Activated CD8-positive, alpha-beta memory T cell treated with anti-CD3 and anti-CD28 coated beads, Interleukin-2, amount 50 U/mL, for 1 hour (primary cell): Measurements from ENCODE around the gene POU6F2.

Experiments used
- DNase-seq: peaks from one replicate; pipeline ENCODE4 v3.0.0-alpha.2; 2020; ENCODE audit errors: extremely low read depth

POU6F2 gene

DNA sequence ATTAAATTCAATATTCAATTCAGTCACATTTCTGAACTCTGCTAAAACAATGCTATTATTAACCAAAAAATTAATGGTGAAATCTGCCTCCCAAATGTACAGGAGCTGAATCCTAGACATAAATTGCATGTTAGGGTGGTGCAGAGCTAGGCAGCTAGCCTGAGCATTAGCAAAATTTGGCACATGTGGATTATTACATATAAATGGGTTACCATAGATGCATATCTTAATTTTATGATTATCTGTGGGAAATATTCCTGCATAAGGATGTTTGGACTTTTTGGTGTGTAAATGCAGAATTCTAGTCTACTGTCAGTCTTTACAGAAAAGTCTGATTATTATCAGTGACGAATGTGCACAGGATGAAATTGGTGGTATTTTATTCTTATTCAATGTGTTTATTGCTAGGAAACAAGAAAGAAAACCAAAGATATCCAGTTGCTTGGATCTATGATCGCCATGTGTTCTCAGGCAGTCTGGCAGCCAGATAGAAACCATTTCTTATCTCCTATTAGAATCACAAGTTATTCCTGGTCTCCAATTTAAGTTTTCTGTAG, 150.7 kb downstream of the POU6F2 start:
- no peak for DNase-seq

DNA sequence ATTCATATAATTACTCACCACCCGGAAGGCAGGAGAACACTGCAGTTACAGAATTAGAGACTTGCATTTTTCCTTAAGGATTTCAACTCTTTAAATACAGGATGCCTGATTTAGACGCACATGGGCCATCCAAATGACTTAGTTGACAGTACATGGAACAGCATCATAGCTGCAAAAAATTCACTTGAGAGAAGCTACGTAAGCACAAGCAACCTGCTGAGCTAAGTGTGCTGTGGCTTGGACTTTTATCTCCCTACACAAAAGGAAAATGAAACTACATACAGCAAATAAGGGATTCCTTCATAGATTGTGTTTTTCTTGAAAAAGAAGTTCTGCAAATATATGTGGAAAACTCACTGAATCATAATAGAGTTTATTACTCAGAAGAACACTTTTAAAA, 152.6 kb downstream of the POU6F2 start:
- no peak for DNase-seq

DNA sequence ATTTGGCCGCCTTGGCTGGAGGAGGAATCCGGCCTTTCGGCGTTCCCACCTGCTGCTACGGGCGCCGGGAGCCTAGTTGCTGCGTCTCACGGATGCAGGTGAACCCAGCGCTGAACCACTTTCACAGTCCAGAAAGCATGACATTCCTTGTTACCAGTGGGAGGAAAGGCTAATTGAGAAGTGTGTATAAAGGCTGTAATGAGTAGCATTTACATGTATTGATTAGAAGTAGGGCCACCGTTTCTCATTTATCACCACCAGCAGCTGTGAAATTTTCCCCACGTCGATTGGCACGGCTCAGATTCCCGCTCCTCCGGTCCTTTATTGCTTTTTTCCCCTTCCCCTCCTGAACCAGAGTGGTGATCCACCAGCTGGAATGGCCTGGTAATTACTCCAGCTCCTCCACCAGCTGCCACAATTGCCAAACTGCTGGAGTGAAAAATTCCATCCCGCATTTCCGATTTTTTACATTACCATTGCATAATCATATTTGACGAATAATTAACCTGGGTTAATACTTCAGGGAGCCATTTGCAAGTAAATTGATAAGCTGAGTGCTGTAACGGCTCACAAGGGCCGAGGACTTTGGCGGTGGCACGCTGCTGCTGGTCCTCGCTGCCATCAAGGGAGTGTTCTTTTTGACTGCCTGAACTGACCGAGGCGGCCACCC, 153.3 kb downstream of the POU6F2 start:
- no peak for DNase-seq

DNA sequence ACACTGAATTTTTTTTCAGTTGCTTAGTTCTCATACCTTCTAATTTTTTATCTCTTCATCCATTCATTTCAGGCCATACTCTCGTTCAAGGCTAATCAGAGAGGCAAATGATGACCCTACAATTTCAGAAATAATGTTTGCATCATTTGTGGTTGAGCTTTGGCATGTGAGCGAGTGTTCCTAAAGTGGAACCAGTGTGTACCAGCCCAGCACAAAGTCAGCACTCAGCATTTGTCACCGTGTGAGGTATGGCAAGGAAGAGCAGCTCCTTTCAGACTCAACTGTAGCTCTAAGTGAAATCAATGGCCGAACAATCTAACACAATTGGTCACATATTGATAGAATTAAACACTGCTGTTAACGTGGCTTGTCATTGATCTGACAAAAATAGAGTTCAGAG, 154.6 kb downstream of the POU6F2 start:
- DNase-seq = no peak

DNA sequence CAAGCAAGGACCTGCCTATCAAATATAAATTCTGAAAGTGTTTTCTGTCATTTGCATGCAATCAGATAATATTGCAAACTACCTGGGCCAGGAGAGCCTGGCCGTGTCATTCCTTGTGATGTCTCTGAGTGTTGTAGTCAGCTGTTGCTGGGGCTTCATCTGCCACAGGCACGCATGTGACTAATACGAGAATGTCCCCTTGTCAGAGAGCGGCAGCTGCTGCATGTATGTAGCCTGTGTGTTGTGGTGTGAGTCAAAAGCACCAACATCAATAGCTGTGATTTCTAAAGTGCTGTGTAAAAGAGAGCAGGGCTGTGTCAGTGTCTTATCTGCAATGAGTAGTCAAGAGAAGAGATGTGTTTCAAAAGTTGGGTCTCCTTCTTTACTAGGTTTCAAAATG, 155.4 kb downstream of the POU6F2 start:
- no peak for DNase-seq

GRCh38 chr7:39137480-39137879, 159.8 kb downstream of the POU6F2 start:
- no peak for DNase-seq

DNA sequence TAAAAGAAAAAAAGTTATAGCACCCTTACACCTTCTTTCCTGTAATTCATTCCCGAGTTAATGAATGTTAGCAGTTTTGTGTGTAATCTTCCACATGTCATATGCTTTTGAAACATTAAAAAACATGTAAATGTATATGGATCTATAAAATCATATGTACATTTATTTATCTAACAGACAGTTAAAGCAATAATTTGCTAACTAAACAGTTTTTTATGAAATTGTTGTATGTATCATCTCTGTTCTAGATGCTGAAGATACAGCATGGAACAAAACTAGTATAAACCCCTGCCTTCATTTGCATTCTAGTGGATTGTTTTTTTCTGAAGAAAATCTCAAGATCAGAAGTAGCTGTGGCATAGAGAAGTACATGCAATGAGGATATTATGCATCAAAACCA, 165.0 kb downstream of the POU6F2 start:
- no peak for DNase-seq

- DNase-seq = no peak
Observed at GRCh38 chr7:39144420-39144819, 166.7 kb downstream of the POU6F2 start.

DNA sequence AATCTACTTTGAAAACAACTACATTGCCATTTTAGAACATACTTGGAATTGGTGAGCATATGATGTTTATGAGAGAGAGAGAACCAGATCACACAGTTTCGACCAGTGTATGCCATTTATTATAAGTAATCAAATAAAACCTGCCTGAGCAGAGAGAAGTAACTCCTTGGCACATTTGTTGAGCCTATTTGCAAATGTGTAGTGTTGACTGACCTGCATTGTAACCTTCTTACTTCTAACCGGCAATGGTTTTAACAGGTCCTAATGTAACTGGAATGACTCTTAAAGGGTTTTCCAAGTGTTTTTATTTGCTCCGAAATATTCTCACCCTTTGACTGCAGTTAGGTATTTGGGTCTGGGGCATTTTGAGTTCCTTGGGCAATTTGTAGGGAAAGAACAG, 167.6 kb downstream of the POU6F2 start:
- no peak for DNase-seq

- DNase-seq = no peak
Observed at GRCh38 chr7:39145935-39146334, 168.2 kb downstream of the POU6F2 start.

DNA sequence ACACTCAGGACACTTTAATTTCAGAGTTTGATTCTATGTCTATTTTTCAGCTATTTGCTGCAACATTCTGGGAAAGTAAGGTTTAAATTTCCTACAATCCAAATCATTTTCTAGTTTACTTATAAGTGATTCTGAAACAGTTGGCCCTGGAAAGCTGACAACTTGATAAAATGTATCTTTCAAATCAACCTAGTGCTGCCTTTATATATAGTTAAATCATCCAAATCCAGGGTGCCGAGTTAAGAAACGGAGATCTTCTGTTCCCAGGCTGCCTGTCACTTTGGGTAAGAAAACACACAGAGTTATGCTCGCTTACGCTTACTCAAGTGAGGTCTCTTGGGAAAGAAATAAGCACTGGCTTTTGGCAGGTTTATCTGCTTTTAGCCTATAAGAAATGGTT, 175.0 kb downstream of the POU6F2 start:
- no peak for DNase-seq

GRCh38 chr7:39153113-39153512, 175.4 kb downstream of the POU6F2 start:
- DNase-seq = no peak

GRCh38 chr7:39153647-39154046, 175.9 kb downstream of the POU6F2 start:
- DNase-seq = no peak

DNA sequence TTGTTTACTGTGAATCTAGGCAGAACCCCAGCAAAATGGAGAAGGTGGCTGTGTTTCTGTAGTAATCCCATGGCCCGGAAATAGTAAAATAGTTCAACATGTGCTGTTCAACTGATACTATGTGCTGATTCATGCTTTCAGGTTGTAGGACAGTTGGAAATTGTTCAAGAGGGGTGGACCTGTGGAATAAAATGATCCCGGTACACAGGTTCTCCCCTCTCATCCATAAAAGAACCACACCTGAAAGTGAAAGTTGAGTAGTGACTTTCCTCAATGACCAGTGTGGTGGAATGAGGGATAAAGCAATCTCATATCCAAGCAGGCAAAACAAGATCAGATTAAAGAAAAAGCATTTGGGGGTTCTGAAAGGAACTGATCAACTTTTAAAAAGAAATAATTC, 177.1 kb downstream of the POU6F2 start:
- no peak for DNase-seq

- DNase-seq = no peak
Observed at GRCh38 chr7:39158367-39158766, 180.7 kb downstream of the POU6F2 start.

- DNase-seq = no peak
Observed at GRCh38 chr7:39161903-39162302, 184.2 kb downstream of the POU6F2 start.

GRCh38 chr7:39164887-39165286, 187.2 kb downstream of the POU6F2 start:
- no peak for DNase-seq

- DNase-seq = no peak
Observed at GRCh38 chr7:39168403-39169098, 190.8 kb downstream of the POU6F2 start.

DNA sequence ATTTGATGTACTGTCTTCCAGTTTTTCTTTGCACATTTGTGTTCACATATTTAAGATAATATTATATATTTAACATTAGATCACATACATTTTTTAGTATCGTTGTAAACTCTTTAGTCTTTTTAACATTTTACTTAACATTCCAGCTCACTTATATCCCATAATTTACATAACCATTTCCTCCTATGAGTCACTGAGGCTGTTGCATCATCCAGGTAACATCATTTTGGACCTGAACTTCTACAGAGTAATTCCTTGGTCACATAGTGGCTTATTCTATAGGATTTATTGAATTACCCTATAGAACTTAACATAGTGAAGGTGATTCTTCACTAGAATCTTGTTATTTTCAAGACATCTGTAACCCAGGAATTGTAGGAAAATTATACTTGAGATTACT, 194.4 kb downstream of the POU6F2 start:
- no peak for DNase-seq

DNA sequence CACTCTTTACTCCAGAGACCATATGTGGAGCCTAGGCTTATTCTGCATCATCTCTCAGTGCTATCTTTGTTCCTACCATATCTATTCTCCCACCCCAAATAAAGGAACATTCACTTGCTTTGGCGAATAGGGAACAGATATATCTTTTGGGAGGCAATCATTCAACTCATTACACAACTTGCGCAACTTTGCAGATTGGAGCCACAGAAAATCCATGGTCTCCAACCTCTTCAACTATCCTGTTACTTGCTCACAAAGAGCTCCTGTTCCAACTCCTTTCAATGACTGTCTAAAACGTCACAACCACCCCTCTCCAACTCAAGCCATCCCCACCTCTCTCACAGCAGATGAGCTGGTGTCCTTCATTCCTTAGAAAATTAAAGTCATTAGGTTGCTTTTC, 203.7 kb downstream of the POU6F2 start:
- DNase-seq = no peak

GRCh38 chr7:39183796-39184195, 206.1 kb downstream of the POU6F2 start:
- DNase-seq = no peak

DNA sequence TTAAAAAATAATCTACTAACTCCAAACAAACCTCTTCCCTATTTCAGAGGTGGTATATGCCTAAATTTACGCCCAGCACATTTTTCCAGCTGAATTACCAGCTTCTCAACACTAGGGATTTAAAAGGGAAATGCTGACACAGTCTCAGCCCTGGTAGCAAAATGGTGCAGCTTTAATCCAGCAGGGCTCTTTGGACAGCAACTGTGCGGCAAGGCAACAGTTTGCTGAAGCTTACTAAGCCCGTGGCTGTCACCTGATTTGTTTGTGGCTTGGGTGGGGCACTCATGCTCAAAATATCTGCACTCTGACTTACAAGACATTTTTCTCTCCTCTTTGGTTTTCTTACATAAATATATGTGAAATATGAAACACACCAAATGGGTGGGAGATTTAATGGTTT, 206.7 kb downstream of the POU6F2 start:
- DNase-seq = no peak

GRCh38 chr7:39186131-39186530, 208.4 kb downstream of the POU6F2 start:
- DNase-seq = no peak
